GM21786 (cell line): ENCODE measurements around the gene SLAIN2.

Experiments
- ATAC-seq: cut with Tn5 transposase; IDR thresholded peaks from one replicate; pipeline ENCODE4 v1.9.1; 2021; ENCODE audit not compliant: unreplicated experiment

SLAIN2 gene

GRCh38 chr4:48334236-48334635, 7.1 kb upstream of the SLAIN2 start:
- ATAC-seq = no peak

- ATAC-seq = no peak
Measured at GRCh38 chr4:48334900-48335384, 6.4 kb upstream of the SLAIN2 start.

DNA sequence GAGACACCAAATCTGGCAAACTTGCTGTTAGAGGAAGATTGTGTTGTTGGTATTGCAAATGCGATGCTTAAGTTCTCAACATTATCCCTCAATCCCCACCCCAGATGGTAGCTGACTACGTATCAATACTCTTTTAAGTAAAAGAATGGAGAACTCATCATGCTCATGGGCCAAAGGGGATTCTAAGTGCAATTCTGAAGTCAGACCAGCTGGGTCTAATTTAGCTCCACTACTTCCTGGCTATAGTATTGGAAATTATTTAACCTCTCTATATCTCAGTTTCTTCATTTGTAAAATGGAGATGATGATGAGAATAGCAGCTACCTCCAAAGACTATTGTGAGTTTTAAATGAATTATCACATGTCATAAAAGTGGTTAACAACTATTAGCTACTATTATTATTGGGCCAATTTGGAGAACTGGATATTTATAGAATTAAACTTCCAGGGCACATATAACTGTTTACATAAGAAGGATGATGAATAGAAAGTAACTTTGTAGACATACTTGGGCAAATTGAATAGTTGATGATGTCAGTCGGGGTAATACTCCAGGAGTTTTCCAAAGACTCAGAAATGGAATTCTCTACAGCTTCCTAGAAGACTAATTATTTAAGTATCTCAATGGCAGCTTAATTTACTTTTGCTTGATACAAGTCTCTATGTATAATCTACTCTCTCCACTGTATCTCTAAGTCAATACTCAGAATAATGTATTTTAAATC, 5.0 kb upstream of the SLAIN2 start:
- ATAC-seq = no peak

GRCh38 chr4:48337731-48338130, 3.6 kb upstream of the SLAIN2 start:
- no peak for ATAC-seq

- no peak for ATAC-seq
Measured at GRCh38 chr4:48339642-48340041, 1.7 kb upstream of the SLAIN2 start.

DNA sequence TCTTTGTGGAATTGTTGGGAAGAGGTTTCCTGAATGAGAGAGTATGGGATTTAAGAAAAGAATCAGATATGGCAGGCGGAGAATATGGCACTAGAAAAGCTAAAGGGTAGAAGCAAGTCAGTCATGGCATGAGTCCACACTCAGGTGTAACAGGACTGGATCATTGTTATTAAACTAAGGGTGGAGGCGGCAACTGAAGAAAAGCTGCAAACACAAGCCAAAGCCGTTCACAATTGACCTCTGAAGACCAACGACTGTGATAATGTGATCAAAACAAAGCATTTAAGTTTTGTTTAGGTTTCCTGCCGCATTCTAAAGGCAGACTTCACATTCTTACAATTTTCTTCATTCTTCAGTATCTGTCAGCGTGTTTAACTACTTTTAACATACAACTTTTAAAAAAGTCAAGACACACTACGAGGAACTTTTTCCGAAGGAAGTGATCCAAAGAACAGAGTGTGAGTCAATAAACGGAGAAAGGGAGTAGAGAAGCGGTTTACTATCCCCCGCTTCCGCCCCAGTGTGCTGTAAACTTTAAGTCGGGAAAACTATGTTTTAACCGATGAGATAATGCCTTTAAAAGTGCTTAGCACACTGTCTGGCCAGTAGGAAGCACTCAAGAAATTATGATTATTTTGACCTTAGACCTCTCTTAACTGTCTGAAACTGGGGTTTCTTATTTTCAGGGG, 909 bp upstream of the SLAIN2 start:
- peak; percentile 5 for ATAC-seq

GRCh38 chr4:48341776-48342605, 662 bp downstream of the SLAIN2 start:
- peak; percentile 12 for ATAC-seq

- no peak for ATAC-seq
Measured at GRCh38 chr4:48342606-48342880, 1.2 kb downstream of the SLAIN2 start.

DNA sequence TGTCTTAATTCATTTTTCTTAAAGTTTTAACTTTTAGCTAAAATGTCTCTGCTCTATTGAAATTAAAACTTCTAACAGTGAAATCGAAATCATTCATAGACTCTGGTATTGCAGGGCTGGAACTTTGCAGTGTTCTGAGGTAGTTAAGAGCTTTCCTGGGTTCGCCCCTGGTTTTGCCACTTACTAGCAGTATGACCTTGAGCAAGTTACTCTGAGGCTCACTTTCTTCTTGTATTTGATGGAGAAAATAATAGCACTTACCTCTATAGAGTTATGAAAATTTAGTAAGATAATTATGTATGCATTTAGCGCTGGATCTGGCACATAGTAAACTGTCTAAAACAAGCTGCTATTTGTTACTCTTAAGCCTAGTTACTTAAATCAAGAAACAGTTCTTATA, 1.7 kb downstream of the SLAIN2 start:
- no peak for ATAC-seq

- no peak for ATAC-seq
Measured at GRCh38 chr4:48343551-48343950, 2.2 kb downstream of the SLAIN2 start.

DNA sequence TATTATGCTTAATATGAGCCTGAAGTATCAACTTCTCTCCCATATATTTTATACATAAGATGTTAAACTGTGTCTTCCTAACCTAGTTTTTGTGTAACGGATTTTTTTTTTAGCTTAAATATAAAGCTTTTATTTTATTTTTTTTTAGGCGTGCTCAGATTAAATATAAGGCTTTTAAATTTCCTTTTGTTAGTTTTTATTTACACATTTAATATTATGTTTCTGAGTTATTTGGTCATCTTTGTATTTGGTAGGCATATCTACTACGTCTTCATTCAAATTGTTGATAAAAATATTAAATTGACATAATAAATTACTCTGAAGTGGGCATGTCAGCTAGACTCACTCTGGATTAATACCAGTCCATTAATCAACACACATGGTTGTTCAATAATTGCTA, 4.2 kb downstream of the SLAIN2 start:
- no peak for ATAC-seq

DNA sequence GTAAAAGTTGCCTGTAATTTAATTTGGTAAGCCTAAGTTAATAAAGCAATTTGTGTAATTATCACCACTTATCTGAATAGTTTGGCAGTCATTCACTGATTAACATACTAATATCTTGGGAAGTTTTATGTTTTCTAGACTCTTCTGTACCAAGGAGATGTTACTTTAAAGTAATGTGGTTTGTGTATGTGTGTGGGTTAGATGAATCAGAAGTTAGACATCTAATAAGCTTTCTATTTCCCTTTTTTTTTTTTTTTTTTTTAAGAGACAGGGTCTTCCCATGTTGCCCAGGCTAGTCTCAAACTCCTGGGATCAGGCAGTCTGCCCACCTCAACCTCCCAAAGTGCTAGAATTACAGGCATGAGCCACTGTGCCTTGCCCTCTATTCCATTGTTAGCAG, 5.3 kb downstream of the SLAIN2 start:
- ATAC-seq = no peak

GRCh38 chr4:48347282-48347921, 6.1 kb downstream of the SLAIN2 start:
- no peak for ATAC-seq

- ATAC-seq = no peak
Measured at GRCh38 chr4:48350871-48351270, 9.5 kb downstream of the SLAIN2 start.

DNA sequence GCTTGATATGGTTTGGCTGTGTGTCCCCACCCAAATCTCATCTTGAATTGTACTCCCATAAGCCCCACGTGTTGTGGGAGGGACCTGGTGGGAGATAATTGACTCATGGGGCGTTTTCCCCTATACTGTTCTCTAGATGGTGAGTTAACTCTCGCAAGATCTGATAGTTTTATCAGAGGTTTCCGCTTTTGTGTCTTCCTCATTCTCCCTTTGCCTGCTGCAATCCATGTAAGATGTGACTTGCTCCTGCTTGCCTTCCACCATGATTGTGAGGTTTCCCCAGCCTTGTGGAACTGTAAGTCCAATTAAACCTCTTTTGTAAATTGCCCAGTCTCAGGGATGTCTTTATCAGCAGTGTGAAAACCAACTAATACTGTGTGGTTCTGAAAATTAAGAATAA, 11.5 kb downstream of the SLAIN2 start:
- ATAC-seq = no peak

GRCh38 chr4:48356355-48356754, 15.0 kb downstream of the SLAIN2 start:
- no peak for ATAC-seq

DNA sequence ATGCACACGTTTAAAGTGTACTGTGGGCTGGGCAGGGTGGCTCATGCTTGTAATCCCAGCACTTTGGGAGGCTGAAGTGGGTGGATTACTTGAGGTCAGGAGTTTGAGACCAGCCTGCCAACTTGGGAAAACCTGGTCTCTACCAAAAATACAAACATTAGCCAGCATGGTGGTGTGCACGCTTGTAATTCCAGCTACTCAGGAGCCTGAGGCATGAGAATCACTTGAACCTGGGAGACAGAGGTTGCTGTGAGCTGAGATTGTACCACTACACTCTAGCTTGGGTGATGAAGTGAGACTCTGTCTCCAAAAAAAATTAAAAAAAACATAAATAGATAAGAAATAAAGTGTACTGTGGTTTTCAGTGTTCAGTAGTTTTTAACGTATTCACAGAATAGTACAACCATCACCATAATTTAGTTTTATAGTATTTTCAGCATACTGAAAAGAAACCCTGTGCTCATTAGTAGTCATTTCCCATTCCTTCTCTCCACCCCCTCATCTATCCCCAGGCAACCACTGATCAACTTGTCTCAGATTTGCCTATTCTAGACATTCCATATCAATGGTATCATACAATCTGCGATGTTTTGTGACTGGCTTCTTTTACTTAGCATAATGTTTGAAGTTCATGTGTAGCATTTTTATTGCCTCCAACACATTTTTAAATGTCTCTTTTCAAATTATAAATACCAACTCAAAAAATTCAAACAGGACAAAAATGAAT, 19.1 kb downstream of the SLAIN2 start:
- ATAC-seq = no peak

GRCh38 chr4:48361012-48361400, 19.7 kb downstream of the SLAIN2 start:
- no peak for ATAC-seq

- ATAC-seq = no peak
Measured at GRCh38 chr4:48366611-48367010, 25.3 kb downstream of the SLAIN2 start.

GRCh38 chr4:48367016-48367415, 25.7 kb downstream of the SLAIN2 start:
- ATAC-seq = no peak

DNA sequence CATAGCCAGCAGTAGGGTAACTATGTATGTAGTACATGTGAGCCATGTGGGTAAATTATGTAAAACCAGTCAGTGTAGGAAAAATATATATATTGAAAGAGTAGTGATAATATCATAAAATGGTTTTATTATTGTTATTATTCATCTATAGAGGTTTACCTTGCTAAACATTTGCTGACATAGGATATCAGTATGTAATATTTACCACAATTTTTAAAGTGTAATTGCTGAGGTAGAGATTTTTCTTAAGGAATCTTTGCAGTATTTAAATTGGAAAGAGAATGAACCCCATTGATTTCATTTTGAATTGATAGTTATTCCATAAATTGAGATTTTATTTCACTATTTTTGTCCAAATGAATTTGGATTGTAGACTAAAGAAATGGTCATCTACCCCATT, 27.1 kb downstream of the SLAIN2 start:
- ATAC-seq = no peak
